GM18519 (cell line): Measurements from ENCODE around the gene KDR.

Experiments
- ATAC-seq: cut with Tn5 transposase; IDR thresholded peaks from one replicate; pipeline ENCODE4 v1.9.1; 2021; ENCODE audit warnings: mild to moderate bottlenecking, moderate library complexity; ENCODE audit not compliant: unreplicated experiment, low FRiP score

KDR gene

GRCh38 chr4:55124322-55125076 lies 896 bp downstream of the KDR start:
- no peak for ATAC-seq

GRCh38 chr4:55123791-55124190 lies 1.6 kb downstream of the KDR start:
- no peak for ATAC-seq

GRCh38 chr4:55122235-55122634 lies 3.2 kb downstream of the KDR start:
- no peak for ATAC-seq

GRCh38 chr4:55121246-55121645 lies 4.1 kb downstream of the KDR start:
- no peak for ATAC-seq

GRCh38 chr4:55118397-55118796 lies 7.0 kb downstream of the KDR start:
- no peak for ATAC-seq

- no peak for ATAC-seq
Measured at GRCh38 chr4:55117511-55117910, 7.9 kb downstream of the KDR start.

DNA sequence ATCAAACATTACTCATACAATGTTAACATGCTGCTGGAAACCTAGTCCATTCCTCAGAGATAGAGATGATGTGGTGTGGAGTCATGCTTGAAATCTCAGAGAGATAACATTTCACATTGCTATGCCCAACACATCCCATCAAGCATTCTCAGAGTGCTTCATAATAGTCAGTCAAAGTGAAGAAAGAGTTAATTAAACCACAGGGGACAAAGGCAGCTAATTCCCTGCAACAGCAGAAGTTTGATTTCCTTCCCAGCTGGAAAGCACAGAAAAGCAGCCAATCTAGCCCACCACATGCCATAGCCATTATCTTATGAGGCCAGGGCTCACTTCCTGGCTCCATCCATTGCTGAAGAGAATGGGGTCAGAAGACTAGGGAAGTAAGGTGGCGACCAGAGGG lies 8.9 kb downstream of the KDR start:
- ATAC-seq, result no peak

GRCh38 chr4:55111601-55112000 lies 13.8 kb downstream of the KDR start:
- no peak for ATAC-seq

- ATAC-seq, result no peak
Measured at GRCh38 chr4:55110131-55110530, 15.3 kb downstream of the KDR start.

- no peak for ATAC-seq
Measured at GRCh38 chr4:55107054-55107453, 18.3 kb downstream of the KDR start.

GRCh38 chr4:55103224-55103623 lies 22.2 kb downstream of the KDR start:
- no peak for ATAC-seq

- no peak for ATAC-seq
Measured at GRCh38 chr4:55099816-55100215, 25.6 kb downstream of the KDR start.

DNA sequence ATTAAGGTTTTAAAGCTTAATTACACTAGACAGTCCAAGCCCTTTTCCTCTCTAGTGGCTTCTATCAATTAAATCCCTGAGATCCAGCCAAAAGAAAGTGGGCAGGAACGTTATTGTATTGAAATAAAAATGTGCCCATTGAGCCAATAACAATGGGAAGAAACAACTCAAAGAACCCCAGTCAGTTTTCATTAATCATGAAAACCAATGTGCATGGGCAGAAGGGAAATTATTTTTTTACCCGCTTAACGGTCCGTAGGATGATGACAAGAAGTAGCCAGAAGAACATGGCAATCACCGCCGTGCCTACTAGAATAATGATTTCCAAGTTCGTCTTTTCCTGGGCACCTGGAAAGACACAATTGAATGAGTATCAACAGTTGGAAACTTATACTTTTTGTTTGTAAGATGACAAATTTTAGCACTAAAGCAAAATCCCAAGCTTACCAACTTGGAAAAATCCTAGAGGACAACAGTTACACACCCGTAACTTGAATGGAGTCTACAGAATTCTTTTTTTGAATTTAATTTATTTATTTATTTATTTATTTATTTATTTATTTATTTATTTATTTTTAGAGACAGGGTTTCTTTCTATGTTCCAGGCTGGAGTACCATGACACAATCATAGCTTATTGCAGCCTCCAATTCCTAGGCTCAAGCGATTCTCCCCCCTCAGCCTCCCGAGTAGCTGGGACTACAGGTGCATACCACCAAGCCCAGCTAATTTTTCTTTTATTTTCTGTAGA lies 26.8 kb downstream of the KDR start:
- no peak for ATAC-seq

DNA sequence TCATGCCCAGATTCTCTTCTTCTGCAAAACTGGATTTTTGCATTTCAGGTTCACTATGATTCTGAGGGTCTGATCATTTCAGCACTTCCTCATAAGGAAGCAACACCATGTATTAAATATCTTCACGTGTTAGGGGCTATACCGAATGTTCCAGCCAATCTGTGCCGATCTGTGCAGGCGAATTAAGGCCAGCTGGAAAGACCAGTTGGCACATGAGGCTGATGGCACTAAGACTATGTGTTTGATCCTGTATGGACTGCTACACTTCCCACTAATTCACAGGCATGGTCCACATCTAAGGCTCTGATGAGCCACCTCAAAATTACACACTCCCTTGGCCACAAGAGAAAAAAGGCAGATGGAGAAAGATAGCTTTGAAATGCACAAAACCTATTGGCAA lies 28.8 kb downstream of the KDR start:
- ATAC-seq, result no peak

- no peak for ATAC-seq
Measured at GRCh38 chr4:55096045-55096444, 29.4 kb downstream of the KDR start.

DNA sequence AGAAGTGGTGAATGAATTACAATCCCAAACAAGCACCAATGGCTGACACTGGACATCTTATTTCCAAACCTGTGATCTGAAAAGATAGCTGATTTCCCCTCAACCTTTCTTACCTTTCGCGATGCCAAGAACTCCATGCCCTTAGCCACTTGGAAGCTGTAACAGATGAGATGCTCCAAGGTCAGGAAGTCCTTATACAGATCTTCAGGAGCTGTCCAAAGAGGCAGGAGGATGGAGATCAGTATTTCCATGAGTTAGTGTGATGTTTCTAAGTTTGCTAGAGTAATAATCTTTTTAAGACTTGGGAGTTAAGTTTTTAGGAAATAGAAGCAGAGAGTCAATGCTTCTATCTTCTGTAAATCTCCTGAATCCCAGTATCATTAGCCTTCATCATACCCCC lies 32.9 kb downstream of the KDR start:
- no peak for ATAC-seq

DNA sequence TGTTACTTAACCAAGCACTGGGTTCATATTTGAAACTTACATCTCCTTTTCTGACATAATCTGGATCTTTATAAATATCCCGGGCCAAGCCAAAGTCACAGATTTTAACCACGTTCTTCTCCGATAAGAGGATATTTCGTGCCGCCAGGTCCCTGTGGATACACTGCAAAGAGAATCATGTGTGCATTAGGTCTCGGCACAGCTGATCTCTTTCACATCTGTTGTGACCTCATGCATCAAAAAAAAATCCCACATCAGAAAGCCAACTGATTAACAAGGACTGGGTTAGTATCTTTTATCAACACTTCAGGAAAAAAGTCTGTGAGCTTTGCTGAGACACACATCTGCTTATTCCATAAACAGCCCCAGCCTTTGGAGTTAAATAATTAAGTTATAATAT lies 35.5 kb downstream of the KDR start:
- no peak for ATAC-seq

DNA sequence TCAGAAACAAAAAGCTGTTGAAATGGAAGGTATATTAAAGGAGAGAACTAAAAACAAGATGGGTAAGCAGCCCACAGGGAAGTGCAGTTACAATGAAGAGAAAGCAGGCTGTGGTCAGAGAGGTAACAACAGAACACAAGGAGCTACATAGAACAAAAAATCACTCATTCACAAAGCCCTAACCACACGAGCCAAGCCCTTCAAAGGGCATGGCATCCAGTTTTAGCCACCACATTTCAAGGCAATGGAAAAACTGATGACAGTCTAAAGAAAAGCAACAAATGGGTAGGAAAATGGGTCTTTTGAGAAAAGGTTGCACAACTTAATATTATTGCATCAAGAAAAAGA lies 37.5 kb downstream of the KDR start:
- ATAC-seq, result no peak

GRCh38 chr4:55087009-55087912 lies 38.1 kb downstream of the KDR start:
- ATAC-seq, result no peak

DNA sequence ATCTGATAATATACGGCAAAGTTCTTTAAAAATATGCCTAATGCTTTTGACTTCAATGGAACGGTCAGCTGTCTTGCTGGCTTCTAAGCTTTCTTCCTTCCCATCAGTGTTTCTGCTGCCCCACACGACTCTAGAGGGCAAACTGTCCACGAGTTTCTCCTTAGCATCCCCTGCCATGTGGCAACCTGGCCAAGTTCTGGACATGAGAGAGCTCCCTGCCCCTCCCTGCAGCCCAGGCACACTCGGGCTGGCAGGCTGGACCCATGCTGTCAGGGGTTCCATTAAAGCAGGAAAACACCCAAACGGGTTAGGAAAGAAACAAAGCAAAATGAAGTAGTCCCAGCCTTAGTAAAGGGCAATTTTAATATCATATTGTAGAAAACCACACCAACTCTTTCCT lies 38.8 kb downstream of the KDR start:
- ATAC-seq, result no peak

- ATAC-seq, result no peak
Measured at GRCh38 chr4:55083735-55084134, 41.7 kb downstream of the KDR start.
